AG04449 (cell line): ENCODE measurements around the gene CXCR6.

Source experiments
- CTCF ChIA-PET: fragments of 350-600 bp; formaldehyde crosslinking; extraction: SDS; loops from one replicate; lab custom pipeline; 2021; ENCODE audit warnings: antibody characterized with exemption; lab: Yijun Ruan, JAX
- POLR2A ChIA-PET: fragments of 400-600, 350-600 bp; formaldehyde crosslinking; extraction: SDS; loops from one replicate; lab custom pipeline; 2020; ENCODE audit warnings: antibody characterized with exemption, inconsistent platforms; lab: Yijun Ruan, JAX
- DNase-seq: peaks from one replicate; pipeline ENCODE4 v3.0.0-alpha.2; 2010; ENCODE audit warnings: low read depth, low spot score
- H3K4me3 ChIP-seq: 2 replicates; pipeline ENCODE4 v1.5.1; 2011; ENCODE audit warnings: low read depth, mild to moderate bottlenecking, control low read depth, low read length
- TF ChIP-seq, protein P1 (sequence below): IDR thresholded peaks from one replicate; pipeline ENCODE4 v1.5.1; 2011; ENCODE audit warnings: mild to moderate bottlenecking, moderate library complexity, low read length, control low read depth, inconsistent platforms; ENCODE audit not compliant: insufficient read depth; ENCODE audit errors: missing control alignments

The CXCR6 gene

DNA sequence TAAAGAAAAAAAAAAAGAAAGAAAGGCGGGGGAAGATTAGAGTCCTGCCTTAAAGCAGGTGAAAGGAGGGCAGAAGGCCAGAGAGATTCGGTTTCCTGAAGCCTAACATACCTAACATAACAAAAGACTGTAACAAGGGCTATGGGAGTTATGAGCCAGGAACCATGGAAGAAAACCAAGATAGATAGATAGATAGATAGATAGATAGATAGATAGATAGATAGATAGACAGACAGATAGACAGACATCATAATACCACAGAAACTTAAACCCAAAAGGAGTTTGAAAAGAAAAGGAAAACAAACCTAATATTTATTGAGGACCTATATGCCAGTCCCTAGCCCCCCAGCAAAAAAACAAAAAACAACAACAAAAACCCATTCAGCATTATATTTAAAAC, 54.7 kb downstream of the CXCR6 start:
- no peak for DNase-seq
- no peak overlapping the region for H3K4me3 ChIP-seq
- TF ChIP-seq, protein P1, sequence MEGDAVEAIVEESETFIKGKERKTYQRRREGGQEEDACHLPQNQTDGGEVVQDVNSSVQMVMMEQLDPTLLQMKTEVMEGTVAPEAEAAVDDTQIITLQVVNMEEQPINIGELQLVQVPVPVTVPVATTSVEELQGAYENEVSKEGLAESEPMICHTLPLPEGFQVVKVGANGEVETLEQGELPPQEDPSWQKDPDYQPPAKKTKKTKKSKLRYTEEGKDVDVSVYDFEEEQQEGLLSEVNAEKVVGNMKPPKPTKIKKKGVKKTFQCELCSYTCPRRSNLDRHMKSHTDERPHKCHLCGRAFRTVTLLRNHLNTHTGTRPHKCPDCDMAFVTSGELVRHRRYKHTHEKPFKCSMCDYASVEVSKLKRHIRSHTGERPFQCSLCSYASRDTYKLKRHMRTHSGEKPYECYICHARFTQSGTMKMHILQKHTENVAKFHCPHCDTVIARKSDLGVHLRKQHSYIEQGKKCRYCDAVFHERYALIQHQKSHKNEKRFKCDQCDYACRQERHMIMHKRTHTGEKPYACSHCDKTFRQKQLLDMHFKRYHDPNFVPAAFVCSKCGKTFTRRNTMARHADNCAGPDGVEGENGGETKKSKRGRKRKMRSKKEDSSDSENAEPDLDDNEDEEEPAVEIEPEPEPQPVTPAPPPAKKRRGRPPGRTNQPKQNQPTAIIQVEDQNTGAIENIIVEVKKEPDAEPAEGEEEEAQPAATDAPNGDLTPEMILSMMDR = no peak
- POLR2A ChIA-PET = no interaction called here
- CTCF ChIA-PET = interaction anchor here (1.1 kb wide), 1 partner anchor 80 kb away, joined by 3 read pairs; no protein-coding TSS in a partner anchor
